ENCODE measurements around the gene SDHAF4.
"Not testable (repeated sequence)": the region's sequence is repeated elsewhere in the genome, so short reads cannot be mapped to it uniquely, and the experiment has no call there.

Gene SDHAF4

DNA sequence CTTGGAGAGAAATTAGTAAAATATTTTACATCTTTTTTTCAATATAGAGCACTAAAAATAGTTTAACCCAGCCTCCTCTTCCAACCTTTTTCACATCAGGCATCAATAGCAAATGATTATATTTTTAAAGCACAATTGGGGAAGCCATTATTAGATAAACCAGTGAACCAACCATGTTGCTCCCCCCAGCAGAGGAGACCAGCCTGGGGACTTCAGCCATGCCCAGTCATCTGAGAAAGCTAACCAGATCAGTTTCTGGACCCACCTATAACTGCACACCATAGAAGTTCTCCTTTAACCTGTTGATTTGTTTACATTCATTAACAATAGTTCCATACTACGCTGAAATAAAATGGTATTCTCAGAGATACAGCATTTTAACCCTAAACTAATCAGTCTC lies 13.8 kb upstream of the SDHAF4 start:
- H2AFZ ChIP-seq, result no peak overlapping the region
- H3K27me3 ChIP-seq (ENCODE audit: control insufficient read depth, insufficient read depth, low read length), result no peaks in the 10 kb centered on the region
- H3K9ac ChIP-seq, result no peak overlapping the region
- H3K9me3 ChIP-seq (ENCODE audit: control insufficient read depth, low read length), result no peaks in the 10 kb centered on the region
- H3K27ac ChIP-seq, result no peak overlapping the region
- H3K79me2 ChIP-seq, result no peaks in the 10 kb centered on the region
- TF ChIP-seq, protein P1, sequence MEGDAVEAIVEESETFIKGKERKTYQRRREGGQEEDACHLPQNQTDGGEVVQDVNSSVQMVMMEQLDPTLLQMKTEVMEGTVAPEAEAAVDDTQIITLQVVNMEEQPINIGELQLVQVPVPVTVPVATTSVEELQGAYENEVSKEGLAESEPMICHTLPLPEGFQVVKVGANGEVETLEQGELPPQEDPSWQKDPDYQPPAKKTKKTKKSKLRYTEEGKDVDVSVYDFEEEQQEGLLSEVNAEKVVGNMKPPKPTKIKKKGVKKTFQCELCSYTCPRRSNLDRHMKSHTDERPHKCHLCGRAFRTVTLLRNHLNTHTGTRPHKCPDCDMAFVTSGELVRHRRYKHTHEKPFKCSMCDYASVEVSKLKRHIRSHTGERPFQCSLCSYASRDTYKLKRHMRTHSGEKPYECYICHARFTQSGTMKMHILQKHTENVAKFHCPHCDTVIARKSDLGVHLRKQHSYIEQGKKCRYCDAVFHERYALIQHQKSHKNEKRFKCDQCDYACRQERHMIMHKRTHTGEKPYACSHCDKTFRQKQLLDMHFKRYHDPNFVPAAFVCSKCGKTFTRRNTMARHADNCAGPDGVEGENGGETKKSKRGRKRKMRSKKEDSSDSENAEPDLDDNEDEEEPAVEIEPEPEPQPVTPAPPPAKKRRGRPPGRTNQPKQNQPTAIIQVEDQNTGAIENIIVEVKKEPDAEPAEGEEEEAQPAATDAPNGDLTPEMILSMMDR (IDR thresholded peaks at IDR 0.05), result no peak
- no peak overlapping the region for H3K4me3 ChIP-seq (ENCODE audit: low read depth, low read length)
- H3K36me3 ChIP-seq (ENCODE audit: control insufficient read depth, insufficient read depth, low read length), result no peaks in the 10 kb centered on the region
- no peak overlapping the region for H3K4me2 ChIP-seq (ENCODE audit: low read length)
- H3K4me1 ChIP-seq, result no peaks in the 10 kb centered on the region

DNA sequence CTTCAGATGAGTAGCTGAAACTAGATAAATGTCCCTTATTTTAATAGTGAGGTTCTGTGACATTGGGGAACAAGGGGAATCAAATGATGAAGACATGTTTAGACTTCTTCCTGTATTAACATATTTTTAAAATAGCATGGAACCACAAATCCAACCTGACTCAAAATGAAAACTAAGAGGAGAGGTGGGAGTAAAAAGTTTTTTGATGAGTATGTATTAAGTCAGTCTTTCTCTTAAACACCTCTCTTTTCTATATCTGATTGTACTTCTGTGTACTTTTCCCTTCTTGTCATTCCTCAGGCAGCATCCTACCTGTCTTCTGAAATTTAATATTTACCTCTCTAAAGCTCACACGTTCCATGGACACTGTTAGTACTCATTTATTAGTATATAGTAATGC lies 8.7 kb upstream of the SDHAF4 start:
- no peaks in the 10 kb centered on the region for H3K27me3 ChIP-seq (ENCODE audit: control insufficient read depth, insufficient read depth, low read length)
- TF ChIP-seq, protein P1 (IDR thresholded peaks at IDR 0.05), result no peak
- H3K9me3 ChIP-seq (ENCODE audit: control insufficient read depth, low read length), result no peaks in the 10 kb centered on the region
- no peak overlapping the region for H3K9ac ChIP-seq
- no peak overlapping the region for H3K4me2 ChIP-seq (ENCODE audit: low read length)
- H3K27ac ChIP-seq, result no peak overlapping the region
- H2AFZ ChIP-seq, result no peak overlapping the region
- no peak overlapping the region for H3K4me3 ChIP-seq (ENCODE audit: low read depth, low read length)
- no peaks in the 10 kb centered on the region for H3K4me1 ChIP-seq
- H3K36me3 ChIP-seq (ENCODE audit: control insufficient read depth, insufficient read depth, low read length), result no peaks in the 10 kb centered on the region
- H3K79me2 ChIP-seq, result no peaks in the 10 kb centered on the region

DNA sequence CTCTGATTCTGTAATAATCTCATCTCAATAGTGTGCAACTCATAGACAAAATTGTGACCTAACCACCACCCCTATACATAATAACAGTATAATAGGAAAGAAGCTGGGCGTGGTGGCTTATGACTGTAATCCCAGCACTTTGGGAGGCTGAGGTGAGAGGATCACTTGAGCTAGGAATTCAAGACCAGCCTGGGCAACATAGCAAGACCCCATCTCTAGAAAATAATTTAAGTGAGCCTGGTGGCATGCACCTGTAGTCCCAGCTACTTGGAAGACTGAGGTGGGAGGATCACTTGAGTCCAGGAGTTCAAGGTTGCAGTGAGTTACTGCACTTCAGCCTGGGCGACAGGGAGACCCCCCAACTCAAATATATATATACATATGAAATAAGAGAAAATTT lies 4.3 kb upstream of the SDHAF4 start:
- H3K27me3 ChIP-seq (ENCODE audit: control insufficient read depth, insufficient read depth, low read length); H3K4me3 ChIP-seq (ENCODE audit: low read depth, low read length); H3K4me1 ChIP-seq; H3K79me2 ChIP-seq; H3K4me2 ChIP-seq (ENCODE audit: low read length); H3K36me3 ChIP-seq (ENCODE audit: control insufficient read depth, insufficient read depth, low read length); H3K9me3 ChIP-seq (ENCODE audit: control insufficient read depth, low read length); H2AFZ ChIP-seq; H3K27ac ChIP-seq; H3K9ac ChIP-seq: not testable (repeated sequence)

DNA sequence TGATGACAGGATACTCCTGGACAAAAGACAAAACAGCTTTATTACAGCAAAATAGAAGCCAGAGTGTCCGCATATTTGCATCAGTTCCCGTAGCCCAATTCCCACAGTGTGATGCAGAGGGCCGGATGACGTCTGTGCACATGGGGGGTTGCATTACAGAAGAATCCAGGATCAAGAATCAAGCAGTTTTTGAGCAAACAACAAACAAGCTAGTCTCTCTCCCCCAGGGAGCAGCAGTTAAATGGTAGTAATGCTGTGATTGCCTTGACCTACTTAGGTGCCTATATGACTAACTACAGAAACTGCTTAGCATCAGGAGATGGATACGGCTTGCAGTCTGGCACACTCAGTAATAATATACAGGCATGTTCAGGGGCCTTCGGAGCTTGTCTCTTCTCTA lies 3.2 kb upstream of the SDHAF4 start:
- TF ChIP-seq, protein P1 (IDR thresholded peaks at IDR 0.05), result no peak
- Histone ChIP-seq H2AFZ (no peak overlapping the region), H3K27me3 (ENCODE audit: control insufficient read depth, insufficient read depth, low read length) (no peaks in the 10 kb centered on the region), H3K9ac (no peak overlapping the region), H3K36me3 (ENCODE audit: control insufficient read depth, insufficient read depth, low read length) (no peaks in the 10 kb centered on the region), H3K27ac (no peak overlapping the region), H3K9me3 (ENCODE audit: control insufficient read depth, low read length) (no peaks in the 10 kb centered on the region), H3K4me2 (ENCODE audit: low read length) (no peak overlapping the region), H3K79me2 (no peaks in the 10 kb centered on the region), H3K4me1 (peaks cover 3% of the 10 kb centered on the region), H3K4me3 (ENCODE audit: low read depth, low read length) (no peak overlapping the region)

DNA sequence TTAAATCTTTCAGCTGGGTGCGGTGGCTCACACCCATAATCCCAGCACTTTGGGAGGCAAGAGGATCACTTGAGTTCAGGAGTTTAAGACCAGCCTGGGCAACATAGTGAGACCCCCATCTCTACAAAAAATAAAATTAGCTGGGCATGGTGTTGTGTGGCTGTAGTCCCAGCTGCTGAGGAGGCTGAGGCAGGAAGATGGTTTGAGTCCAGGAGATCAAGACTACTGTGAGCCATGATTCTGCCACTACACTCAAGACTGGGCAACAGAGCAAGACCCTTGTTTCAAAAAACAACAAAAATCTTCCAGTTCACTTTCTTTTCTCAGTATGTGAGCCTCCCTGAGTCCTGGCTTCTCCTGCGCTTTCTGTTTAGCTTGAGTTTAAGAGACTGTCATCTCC lies 7.9 kb downstream of the SDHAF4 start:
- no peaks in the 10 kb centered on the region for H3K9me3 ChIP-seq (ENCODE audit: control insufficient read depth, low read length)
- H2AFZ ChIP-seq, result no peak overlapping the region
- H3K4me3 ChIP-seq (ENCODE audit: low read depth, low read length), result no peak overlapping the region
- H3K4me2 ChIP-seq (ENCODE audit: low read length), result no peak overlapping the region
- H3K9ac ChIP-seq, result no peak overlapping the region
- H3K4me1 ChIP-seq, result peaks cover 6% of the 10 kb centered on the region
- TF ChIP-seq, protein P1 (IDR thresholded peaks at IDR 0.05), result no peak
- H3K79me2 ChIP-seq, result peaks cover 4% of the 10 kb centered on the region
- H3K27ac ChIP-seq, result no peak overlapping the region
- H3K36me3 ChIP-seq (ENCODE audit: control insufficient read depth, insufficient read depth, low read length), result no peaks in the 10 kb centered on the region
- no peaks in the 10 kb centered on the region for H3K27me3 ChIP-seq (ENCODE audit: control insufficient read depth, insufficient read depth, low read length)
